AG04449 (cell line): ENCODE results near the gene GPR108.

Source experiments
- CTCF ChIA-PET: fragments of 350-600 bp; formaldehyde crosslinking; extraction: SDS; loops from one replicate; lab custom pipeline; 2021; ENCODE audit warnings: antibody characterized with exemption; lab: Yijun Ruan, JAX
- POLR2A ChIA-PET: fragments of 400-600, 350-600 bp; formaldehyde crosslinking; extraction: SDS; loops from one replicate; lab custom pipeline; 2020; ENCODE audit warnings: antibody characterized with exemption, inconsistent platforms; lab: Yijun Ruan, JAX
- DNase-seq: peaks from one replicate; pipeline ENCODE4 v3.0.0-alpha.2; 2010; ENCODE audit warnings: low read depth, low spot score
- H3K4me3 ChIP-seq: 2 replicates; pipeline ENCODE4 v1.5.1; 2011; ENCODE audit warnings: low read depth, mild to moderate bottlenecking, control low read depth, low read length
- TF ChIP-seq, protein P1 (sequence below): IDR thresholded peaks from one replicate; pipeline ENCODE4 v1.5.1; 2011; ENCODE audit warnings: mild to moderate bottlenecking, moderate library complexity, low read length, control low read depth, inconsistent platforms; ENCODE audit not compliant: insufficient read depth; ENCODE audit errors: missing control alignments

The GPR108 gene

DNA sequence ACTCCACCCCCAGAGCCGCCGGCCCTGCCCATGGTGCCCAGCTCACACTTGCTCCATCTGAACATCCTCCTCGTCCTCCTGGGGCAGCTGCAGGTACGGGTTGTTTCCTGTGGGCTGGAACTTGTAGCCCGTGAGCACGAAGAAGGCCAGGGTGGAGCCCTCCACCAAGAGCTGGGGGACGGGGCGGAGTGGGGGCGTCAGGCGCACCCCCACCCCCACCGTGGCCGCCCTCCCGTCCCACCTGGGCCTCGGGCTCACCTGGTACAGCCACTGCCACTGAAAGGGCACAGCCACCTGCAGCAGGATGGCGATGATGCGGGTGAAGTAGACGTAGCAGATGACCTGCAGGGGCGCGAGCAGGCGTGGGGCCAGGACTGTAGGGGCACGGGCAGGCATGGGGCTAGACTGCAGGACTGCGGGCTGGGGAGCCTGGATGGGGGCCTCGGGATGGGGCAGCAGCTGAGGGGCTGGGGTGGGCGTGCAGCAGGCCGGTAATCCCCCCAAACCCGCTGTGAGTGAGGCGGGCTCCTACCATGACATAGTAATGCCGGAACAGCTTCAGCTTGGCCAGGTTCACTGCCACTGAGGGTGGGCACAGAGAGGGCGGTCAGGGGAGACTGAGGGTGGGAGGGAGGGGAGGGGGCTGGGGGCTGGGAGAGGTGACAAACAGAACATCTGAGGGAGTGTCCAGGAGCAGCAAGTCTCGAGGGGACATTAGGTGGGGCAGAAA lies 6.3 kb downstream of the GPR108 start:
- POLR2A ChIA-PET: no interaction called here
- TF ChIP-seq, protein P1, sequence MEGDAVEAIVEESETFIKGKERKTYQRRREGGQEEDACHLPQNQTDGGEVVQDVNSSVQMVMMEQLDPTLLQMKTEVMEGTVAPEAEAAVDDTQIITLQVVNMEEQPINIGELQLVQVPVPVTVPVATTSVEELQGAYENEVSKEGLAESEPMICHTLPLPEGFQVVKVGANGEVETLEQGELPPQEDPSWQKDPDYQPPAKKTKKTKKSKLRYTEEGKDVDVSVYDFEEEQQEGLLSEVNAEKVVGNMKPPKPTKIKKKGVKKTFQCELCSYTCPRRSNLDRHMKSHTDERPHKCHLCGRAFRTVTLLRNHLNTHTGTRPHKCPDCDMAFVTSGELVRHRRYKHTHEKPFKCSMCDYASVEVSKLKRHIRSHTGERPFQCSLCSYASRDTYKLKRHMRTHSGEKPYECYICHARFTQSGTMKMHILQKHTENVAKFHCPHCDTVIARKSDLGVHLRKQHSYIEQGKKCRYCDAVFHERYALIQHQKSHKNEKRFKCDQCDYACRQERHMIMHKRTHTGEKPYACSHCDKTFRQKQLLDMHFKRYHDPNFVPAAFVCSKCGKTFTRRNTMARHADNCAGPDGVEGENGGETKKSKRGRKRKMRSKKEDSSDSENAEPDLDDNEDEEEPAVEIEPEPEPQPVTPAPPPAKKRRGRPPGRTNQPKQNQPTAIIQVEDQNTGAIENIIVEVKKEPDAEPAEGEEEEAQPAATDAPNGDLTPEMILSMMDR: no peak
- no peak for DNase-seq
- CTCF ChIA-PET: no interaction called here
- no peak overlapping the region for H3K4me3 ChIP-seq

DNA sequence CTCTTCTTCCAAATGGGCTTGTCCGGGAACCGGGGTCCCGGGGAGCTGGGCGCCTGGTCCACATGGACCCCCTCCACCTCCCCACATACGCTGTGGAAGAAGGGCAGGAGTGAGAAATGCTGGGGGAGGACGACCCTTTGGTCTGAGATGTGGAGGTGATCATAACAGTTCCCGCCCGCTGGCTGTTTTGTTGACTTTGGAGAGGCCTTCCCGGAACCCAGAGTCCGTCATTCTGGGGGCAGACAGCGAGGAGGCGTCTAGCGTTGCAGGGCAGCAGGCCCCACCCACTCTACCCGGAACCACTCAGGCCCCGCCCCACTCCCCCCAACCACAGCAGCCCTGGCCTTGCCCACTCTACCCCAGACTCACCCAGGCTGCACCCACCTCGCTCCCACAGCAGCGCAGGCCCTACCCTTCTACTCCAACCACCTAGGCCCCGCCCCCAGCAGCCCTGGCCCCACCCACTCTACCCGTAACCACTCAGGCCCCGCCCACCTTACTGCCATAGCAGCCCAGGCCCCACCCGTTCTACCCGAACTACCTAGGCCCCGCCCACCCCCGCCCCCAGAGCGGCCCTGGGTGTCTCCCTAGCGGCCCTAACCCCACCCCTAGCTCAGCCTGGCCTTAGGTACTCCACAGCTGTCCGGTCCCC lies 7.1 kb downstream of the GPR108 start:
- ChIA-PET POLR2A (no interaction called here), CTCF (interaction anchor here (0.6 to 1.9 kb wide), 2 partner anchors 133 to 214 kb away, joined by 3 to 7 read pairs; no protein-coding TSS in a partner anchor)
- DNase-seq: no peak
- TF ChIP-seq, protein P1: no peak
- H3K4me3 ChIP-seq: no peak overlapping the region

DNA sequence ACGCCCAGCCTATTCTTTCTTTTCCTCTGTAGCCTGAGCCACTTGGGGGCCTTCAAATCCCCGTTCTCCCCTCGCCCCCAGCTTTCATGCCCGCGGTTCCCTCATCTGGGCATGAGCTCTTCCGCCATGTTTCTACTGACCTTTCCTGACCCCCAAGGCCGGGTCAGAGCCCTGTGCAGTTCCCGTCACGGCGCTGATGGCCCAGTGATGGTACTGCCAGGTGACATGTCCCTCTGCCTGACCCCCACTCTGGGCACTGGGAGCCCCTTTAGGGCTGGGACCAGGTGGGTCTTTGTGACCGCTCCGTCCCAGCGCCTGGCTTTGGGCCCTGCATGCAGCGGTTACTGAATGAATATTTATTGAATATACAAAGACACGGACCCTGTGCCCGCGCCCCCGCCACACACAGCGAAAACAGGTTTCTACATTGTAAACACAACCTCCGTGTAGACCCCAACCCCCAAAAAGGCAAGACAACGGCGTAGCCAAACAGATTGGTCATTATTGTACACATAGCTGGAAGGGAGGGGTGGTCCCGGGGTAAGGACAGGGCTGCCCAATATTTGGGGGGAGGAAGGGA lies 7.7 kb downstream of the GPR108 start:
- ChIA-PET CTCF (interaction anchor here (1.9 kb wide), 1 partner anchor 134 kb away, joined by 7 read pairs; no protein-coding TSS in a partner anchor), POLR2A (no interaction called here)
- no peak overlapping the region for H3K4me3 ChIP-seq
- DNase-seq: no peak
- TF ChIP-seq, protein P1: no peak

DNA sequence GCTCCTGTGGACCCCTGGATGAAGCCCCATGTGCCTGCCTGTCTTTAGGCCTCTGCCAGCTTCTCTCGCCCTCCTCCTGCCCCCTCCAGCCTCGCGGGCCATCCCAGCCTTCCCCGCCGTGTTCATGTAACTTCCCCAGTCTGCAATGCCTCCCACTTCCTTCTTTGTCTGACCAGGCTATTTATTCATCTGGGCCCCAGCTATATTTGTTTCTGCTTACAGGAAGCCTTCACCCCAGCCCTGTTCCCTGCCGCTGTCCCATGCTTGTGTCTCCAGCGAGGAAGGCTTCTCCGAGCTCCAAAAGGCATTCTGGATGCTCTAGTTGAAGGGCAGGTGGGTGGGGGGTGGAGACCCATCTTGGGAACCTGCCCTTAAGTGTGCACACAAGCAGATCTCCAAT lies 9.0 kb downstream of the GPR108 start:
- TF ChIP-seq, protein P1: no peak
- CTCF ChIA-PET: interaction anchor here (1.1 kb wide), 1 partner anchor 9 kb away, joined by 7 read pairs; the partner anchor contains the start of gene GPR108
- H3K4me3 ChIP-seq: no peak overlapping the region
- no peak for DNase-seq
- POLR2A ChIA-PET: no interaction called here

DNA sequence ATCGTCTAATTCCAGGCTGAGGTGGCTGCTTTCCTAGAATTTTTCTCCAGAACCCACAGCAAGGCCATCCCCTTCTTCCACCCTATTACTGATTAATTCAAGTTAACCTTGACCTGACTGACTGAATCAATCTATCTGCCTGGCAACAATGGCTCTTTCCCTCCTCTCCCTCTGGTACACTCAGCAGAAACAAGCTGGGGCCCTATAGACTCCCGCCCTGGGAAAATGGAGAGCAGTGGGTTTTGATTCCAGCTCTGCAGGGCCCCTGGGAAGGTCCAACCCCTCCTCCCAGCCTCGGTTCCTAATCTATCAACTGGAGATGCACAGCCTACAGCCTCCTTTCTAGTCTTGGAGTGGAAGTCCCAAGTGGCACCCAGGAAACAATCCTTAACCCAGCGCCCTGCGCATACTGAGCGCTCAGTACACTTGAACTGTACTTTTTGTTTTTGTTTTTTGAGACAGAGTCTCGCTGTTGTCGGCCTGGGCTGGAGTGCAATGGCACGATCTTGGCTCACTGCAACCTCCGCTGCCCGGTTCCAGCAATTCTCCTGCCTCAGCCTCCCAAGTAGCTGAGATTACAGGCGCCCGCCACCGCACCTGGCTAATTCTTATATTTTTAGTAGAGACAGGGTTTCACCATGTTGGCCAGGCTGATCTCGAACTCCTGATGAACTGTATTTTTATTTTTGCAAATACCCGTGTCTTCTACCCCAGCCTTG lies 11.7 kb downstream of the GPR108 start:
- H3K4me3 ChIP-seq: no peak overlapping the region
- ChIA-PET CTCF (interaction anchor here (0.5 to 2.5 kb wide), 2 partner anchors 10 to 92 kb away, joined by 4 to 11 read pairs; no protein-coding TSS in a partner anchor), POLR2A (no interaction called here)
- no peak for DNase-seq
- TF ChIP-seq, protein P1: no peak
